IPS-NIHi7 (cell line): ENCODE results near the gene GPC3.
"Not testable (repeated sequence)": the region's sequence is repeated elsewhere in the genome, so short reads cannot be mapped to it uniquely, and the experiment has no call there.

Experiments
- DNase-seq: peaks from one replicate; pipeline ENCODE4 v3.0.0; 2012; ENCODE audit warnings: mixed read lengths; ENCODE audit errors: extremely low spot score

The GPC3 gene

GRCh38 chrX:133995759-133996158, 10.4 kb upstream of the GPC3 start:
- DNase-seq = no peak

GRCh38 chrX:133994576-133994975, 9.2 kb upstream of the GPC3 start:
- no peak for DNase-seq

- DNase-seq = no peak
Measured at GRCh38 chrX:133992882-133993281, 7.5 kb upstream of the GPC3 start.

- no peak for DNase-seq
Measured at GRCh38 chrX:133991814-133992213, 6.4 kb upstream of the GPC3 start.

- not testable (repeated sequence) for DNase-seq
Measured at GRCh38 chrX:133991057-133991456, 5.7 kb upstream of the GPC3 start.

GRCh38 chrX:133989993-133990392, 4.6 kb upstream of the GPC3 start:
- DNase-seq = no peak

GRCh38 chrX:133989490-133989889, 4.1 kb upstream of the GPC3 start:
- no peak for DNase-seq

GRCh38 chrX:133988010-133988409, 2.6 kb upstream of the GPC3 start:
- no peak for DNase-seq

- DNase-seq = no peak
Measured at GRCh38 chrX:133987188-133987587, 1.8 kb upstream of the GPC3 start.

- DNase-seq = peak; percentile 95
Measured at GRCh38 chrX:133985967-133986683, 731 bp upstream of the GPC3 start.

- DNase-seq = no peak
Measured at GRCh38 chrX:133984857-133985163, 584 bp downstream of the GPC3 start.

GRCh38 chrX:133983974-133984845, 1.2 kb downstream of the GPC3 start:
- DNase-seq = peak; percentile 19

- peak; percentile 23 for DNase-seq
Measured at GRCh38 chrX:133983256-133983973, 2.0 kb downstream of the GPC3 start.

GRCh38 chrX:133981924-133982323, 3.5 kb downstream of the GPC3 start:
- no peak for DNase-seq

- DNase-seq = no peak
Measured at GRCh38 chrX:133980832-133981588, 4.4 kb downstream of the GPC3 start.

GRCh38 chrX:133980406-133980805, 5.0 kb downstream of the GPC3 start:
- no peak for DNase-seq

GRCh38 chrX:133979641-133980230, 5.7 kb downstream of the GPC3 start:
- DNase-seq = no peak

GRCh38 chrX:133973704-133974103, 11.7 kb downstream of the GPC3 start:
- no peak for DNase-seq

GRCh38 chrX:133972916-133973315, 12.5 kb downstream of the GPC3 start:
- no peak for DNase-seq

- no peak for DNase-seq
Measured at GRCh38 chrX:133971586-133971985, 13.8 kb downstream of the GPC3 start.

- DNase-seq = peak; percentile 66
Measured at GRCh38 chrX:133970076-133970475, 15.3 kb downstream of the GPC3 start.
